ENCODE data around the gene ERGIC1. TPM values are rescaled to one million over a fixed set of nuclear protein-coding genes. Genes with fewer than 3 reads are reported as not detected.

The ERGIC1 gene
- total and polyA plus RNA-seq, 2 of the 13 experiments (the other 11 are each of a cell fraction or from before 2014, with no cell fraction given): 78.5 to 184 TPM

DNA sequence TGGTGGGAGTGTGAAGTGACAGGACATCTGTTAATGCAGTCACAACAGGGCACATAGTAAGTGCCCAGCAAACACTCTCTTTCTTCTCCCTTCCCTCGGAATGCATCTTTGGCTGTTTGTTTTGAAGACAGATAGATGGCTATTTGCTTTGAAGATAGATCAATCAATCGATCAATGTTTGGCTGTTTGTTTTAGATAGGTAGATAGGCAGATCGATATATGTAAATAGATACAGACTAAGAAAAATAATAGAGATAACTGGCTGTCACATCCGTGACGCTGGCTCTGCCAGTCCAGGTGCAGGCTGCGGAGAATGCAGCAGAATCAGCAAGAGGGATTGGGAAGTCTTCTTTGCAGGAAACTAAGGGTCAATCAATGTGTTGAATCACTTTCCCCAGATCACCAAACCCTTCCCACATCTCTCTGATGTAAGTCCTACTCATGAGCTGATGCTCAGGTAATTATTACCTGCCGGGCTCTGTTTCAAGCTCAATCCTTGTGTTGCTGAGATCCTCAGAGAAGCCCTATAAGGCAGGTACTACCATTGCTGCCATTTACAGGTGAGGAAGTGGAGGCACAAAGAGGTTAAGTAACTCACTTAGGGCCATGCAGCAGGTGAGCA, 60.8 kb downstream of the ERGIC1 start (continued):
- TF ChIP-seq ZNF616 (CRISPR knock-in tag; IDR thresholded peaks at IDR 0.05; ENCODE audit: low read depth): no peak
- TF ChIP-seq ZNF20 (CRISPR knock-in tag; IDR thresholded peaks at IDR 0.05): no peak
- TF ChIP-seq ZMYM2 (CRISPR knock-in tag; IDR thresholded peaks at IDR 0.05): 0 out of 2 replicates have a peak, but pooled peaks have one; percentile 58
- TF ChIP-seq SOX6 (IDR thresholded peaks at IDR 0.05): no peak
- TF ChIP-seq SOX6 (CRISPR knock-in tag; IDR thresholded peaks at IDR 0.05): peak; percentile 93
- TF ChIP-seq GTF2F1 (IDR thresholded peaks at IDR 0.05; ENCODE audit: low read length): no peak
- TF ChIP-seq KDM3A (CRISPR knock-in tag; IDR thresholded peaks at IDR 0.05; ENCODE audit: low read depth): 0 out of 2 replicates have a peak, but pooled peaks have one; percentile 36
- TF ChIP-seq, protein P1, sequence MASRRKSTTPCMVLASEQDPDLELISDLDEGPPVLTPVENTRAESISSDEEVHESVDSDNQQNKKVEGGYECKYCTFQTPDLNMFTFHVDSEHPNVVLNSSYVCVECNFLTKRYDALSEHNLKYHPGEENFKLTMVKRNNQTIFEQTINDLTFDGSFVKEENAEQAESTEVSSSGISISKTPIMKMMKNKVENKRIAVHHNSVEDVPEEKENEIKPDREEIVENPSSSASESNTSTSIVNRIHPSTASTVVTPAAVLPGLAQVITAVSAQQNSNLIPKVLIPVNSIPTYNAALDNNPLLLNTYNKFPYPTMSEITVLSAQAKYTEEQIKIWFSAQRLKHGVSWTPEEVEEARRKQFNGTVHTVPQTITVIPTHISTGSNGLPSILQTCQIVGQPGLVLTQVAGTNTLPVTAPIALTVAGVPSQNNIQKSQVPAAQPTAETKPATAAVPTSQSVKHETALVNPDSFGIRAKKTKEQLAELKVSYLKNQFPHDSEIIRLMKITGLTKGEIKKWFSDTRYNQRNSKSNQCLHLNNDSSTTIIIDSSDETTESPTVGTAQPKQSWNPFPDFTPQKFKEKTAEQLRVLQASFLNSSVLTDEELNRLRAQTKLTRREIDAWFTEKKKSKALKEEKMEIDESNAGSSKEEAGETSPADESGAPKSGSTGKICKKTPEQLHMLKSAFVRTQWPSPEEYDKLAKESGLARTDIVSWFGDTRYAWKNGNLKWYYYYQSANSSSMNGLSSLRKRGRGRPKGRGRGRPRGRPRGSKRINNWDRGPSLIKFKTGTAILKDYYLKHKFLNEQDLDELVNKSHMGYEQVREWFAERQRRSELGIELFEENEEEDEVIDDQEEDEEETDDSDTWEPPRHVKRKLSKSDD (CRISPR knock-in tag; IDR thresholded peaks at IDR 0.05; ENCODE audit: low read depth): no peak
- TF ChIP-seq ZNF569 (CRISPR knock-in tag; IDR thresholded peaks at IDR 0.05; ENCODE audit: borderline replicate concordance): 0 out of 2 replicates have a peak, but pooled peaks have one; percentile 56
- TF ChIP-seq, protein P2, sequence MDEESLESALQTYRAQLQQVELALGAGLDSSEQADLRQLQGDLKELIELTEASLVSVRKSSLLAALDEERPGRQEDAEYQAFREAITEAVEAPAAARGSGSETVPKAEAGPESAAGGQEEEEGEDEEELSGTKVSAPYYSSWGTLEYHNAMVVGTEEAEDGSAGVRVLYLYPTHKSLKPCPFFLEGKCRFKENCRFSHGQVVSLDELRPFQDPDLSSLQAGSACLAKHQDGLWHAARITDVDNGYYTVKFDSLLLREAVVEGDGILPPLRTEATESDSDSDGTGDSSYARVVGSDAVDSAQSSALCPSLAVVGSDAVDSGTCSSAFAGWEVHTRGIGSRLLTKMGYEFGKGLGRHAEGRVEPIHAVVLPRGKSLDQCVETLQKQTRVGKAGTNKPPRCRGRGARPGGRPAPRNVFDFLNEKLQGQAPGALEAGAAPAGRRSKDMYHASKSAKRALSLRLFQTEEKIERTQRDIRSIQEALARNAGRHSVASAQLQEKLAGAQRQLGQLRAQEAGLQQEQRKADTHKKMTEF (CRISPR knock-in tag; IDR thresholded peaks at IDR 0.05): peak; percentile 72; the same call in 1 of the 2 replicates
- TF ChIP-seq PCBP2 (optimal IDR thresholded peaks at IDR 0.05; ENCODE audit: low read depth, low read length, poor library complexity, severe bottlenecking): no peak
- peak; percentile 95 for TF ChIP-seq ISL2 (CRISPR knock-in tag; IDR thresholded peaks at IDR 0.05)
- no peak for TF ChIP-seq FOXM1 (CRISPR knock-in tag; IDR thresholded peaks at IDR 0.05)
- peak; percentile 95 for TF ChIP-seq MIXL1 (CRISPR knock-in tag; IDR thresholded peaks at IDR 0.05)
- TF ChIP-seq SOX5 (CRISPR knock-in tag; IDR thresholded peaks at IDR 0.05; ENCODE audit: borderline replicate concordance): peak; percentile 80
- TF ChIP-seq, protein P3, sequence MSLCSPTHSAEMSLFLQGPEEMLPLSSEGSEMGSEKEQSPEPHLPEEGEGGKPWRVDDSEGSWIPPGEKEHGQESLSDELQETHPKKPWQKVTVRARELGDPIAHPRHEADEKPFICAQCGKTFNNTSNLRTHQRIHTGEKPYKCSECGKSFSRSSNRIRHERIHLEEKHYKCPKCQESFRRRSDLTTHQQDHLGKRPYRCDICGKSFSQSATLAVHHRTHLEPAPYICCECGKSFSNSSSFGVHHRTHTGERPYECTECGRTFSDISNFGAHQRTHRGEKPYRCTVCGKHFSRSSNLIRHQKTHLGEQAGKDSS (CRISPR knock-in tag; IDR thresholded peaks at IDR 0.05; ENCODE audit: borderline replicate concordance, low read depth): no peak
- TF ChIP-seq, protein P4, sequence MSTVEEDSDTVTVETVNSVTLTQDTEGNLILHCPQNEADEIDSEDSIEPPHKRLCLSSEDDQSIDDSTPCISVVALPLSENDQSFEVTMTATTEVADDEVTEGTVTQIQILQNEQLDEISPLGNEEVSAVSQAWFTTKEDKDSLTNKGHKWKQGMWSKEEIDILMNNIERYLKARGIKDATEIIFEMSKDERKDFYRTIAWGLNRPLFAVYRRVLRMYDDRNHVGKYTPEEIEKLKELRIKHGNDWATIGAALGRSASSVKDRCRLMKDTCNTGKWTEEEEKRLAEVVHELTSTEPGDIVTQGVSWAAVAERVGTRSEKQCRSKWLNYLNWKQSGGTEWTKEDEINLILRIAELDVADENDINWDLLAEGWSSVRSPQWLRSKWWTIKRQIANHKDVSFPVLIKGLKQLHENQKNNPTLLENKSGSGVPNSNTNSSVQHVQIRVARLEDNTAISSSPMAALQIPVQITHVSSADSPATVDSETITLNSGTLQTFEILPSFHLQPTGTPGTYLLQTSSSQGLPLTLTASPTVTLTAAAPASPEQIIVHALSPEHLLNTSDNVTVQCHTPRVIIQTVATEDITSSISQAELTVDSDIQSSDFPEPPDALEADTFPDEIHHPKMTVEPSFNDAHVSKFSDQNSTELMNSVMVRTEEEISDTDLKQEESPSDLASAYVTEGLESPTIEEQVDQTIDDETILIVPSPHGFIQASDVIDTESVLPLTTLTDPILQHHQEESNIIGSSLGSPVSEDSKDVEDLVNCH (CRISPR knock-in tag; IDR thresholded peaks at IDR 0.05): no peak
- no peak for TF ChIP-seq ZNF720 (CRISPR knock-in tag; IDR thresholded peaks at IDR 0.05)
- peak; percentile 76 for TF ChIP-seq TBX2 (CRISPR knock-in tag; IDR thresholded peaks at IDR 0.05; ENCODE audit: borderline replicate concordance)
- no peak for TF ChIP-seq PLRG1 (conservative IDR thresholded peaks at IDR 0.05)
- TF ChIP-seq MED1 (CRISPR knock-in tag; IDR thresholded peaks at IDR 0.05): peak; percentile 70; the same call in 1 of the 2 replicates
- no peak for TF ChIP-seq DNMT3B (CRISPR knock-in tag; conservative IDR thresholded peaks at IDR 0.05)
- peak; percentile 52; the same call in 1 of the 2 replicates for TF ChIP-seq MEF2D (CRISPR knock-in tag; IDR thresholded peaks at IDR 0.05)
- TF ChIP-seq SP140L (CRISPR knock-in tag; IDR thresholded peaks at IDR 0.05; ENCODE audit: borderline replicate concordance): no peak
- peak; percentile 84 for TF ChIP-seq BCL6 (CRISPR knock-in tag; IDR thresholded peaks at IDR 0.05)
- no peak for TF ChIP-seq HMG20B (CRISPR knock-in tag; conservative IDR thresholded peaks at IDR 0.05)
